ENCODE measurements around the gene AHCYL2.
"Not testable (repeated sequence)": the region's sequence is repeated elsewhere in the genome, so short reads cannot be mapped to it uniquely, and the experiment has no call there.

AHCYL2 gene

DNA sequence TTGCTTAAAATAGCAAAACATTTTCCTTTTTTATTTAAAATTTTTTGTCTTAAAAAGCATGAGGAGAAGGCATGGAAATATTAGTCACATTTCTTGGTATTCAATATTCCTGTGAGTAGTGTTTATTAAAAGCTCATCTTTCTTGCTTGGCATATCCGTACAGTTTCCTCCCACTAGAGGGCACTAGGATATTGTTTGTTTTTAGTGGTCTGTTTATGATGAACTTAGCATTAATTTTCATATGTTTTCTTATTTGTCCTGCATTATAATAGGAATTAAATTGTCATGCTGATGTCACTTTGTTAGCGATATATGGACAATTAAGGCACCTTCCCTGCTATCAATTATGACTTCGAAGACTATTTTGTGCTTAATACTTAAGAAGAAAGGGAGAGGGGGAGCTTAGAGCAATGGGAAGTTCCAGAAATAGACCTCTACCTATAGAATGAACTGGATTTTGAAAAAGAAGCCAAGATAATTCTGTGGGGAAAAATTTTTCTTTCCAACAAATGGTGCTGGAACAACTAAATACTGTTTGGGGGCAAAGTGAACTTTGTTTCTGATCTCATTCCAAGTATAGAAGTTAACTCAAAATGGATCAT is 118.4 kb downstream of the AHCYL2 start:
- Histone ChIP-seq H3K27me3 (ENCODE audit: low read depth) (no peaks in the 10 kb centered on the region), H3K9me3 (no peaks in the 10 kb centered on the region), H3K4me3 (no peak overlapping the region), H3K36me3 (replicated peaks) (no peaks in the 10 kb centered on the region), H3K4me1 (peaks cover 9% of the 10 kb centered on the region)
- peak; percentile 30 to 35 for DNase-seq (ENCODE audit: low spot score in 2 of 2)
- in situ Hi-C loops (cut with MboI; ENCODE audit: low sequenced_read_pairs), result no loop called here

DNA sequence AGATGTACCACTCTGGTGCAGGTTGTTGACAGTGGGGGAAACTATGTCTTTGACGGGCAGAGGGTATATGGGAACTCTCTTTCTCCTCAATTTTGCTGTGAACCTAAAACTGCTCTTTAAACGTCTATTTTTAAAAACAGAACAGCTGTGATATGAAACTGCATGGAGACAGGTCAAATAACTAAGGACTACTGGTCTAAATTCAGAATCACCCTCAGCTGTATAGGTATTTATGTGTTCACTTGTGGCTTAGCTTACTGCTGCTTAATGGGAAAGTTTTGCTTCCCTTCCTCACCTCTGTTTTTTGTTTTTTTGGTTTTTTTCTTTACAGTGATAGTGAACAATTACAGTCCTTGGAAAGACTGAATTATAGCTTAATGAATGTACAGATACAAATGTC is 122.5 kb downstream of the AHCYL2 start:
- Histone ChIP-seq H3K9me3 (no peaks in the 10 kb centered on the region), H3K4me3 (no peak overlapping the region), H3K36me3 (replicated peaks) (no peaks in the 10 kb centered on the region), H3K27me3 (ENCODE audit: low read depth) (no peaks in the 10 kb centered on the region), H3K4me1 (peaks cover 16% of the 10 kb centered on the region)
- no peak for DNase-seq (ENCODE audit: low spot score in 2 of 2)
- in situ Hi-C loops (cut with MboI; ENCODE audit: low sequenced_read_pairs), result no loop called here

DNA sequence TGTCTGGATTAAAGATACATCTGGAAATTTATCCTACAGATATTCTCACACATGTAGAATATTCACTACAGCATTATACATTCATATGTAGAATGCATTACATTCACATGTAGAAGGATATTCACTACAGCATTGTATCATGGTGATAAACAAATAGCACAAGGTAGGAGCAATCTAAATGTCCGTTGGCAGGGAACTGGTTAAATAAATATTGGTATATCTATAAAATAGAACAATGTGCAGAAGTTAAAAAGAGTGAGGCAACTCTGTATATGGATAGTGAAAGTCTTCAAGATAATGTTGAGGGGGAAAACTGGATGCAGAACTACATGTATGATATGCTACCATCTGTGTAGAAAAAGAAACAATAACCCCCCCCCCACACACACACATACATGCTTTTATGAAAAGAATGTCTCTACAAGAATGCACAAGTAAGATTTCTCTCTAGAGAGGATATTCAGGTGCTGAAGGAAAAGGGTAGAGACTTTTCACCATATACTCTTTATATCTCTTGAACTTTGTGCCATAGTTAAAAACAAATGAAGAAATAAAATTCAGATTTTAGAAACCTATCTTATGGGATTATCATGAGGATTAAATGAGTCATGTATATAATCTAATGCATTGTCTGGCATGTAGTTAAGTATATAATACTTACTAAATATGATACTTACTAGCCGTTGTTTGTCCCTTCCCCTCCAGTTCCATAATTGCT is 123.4 kb downstream of the AHCYL2 start:
- in situ Hi-C loops (cut with MboI; ENCODE audit: low sequenced_read_pairs), result no loop called here
- Histone ChIP-seq H3K4me1 (peaks cover 16% of the 10 kb centered on the region), H3K9me3 (no peaks in the 10 kb centered on the region), H3K36me3 (replicated peaks) (no peaks in the 10 kb centered on the region), H3K27me3 (ENCODE audit: low read depth) (no peaks in the 10 kb centered on the region), H3K4me3 (no peak overlapping the region)
- no peak for DNase-seq (ENCODE audit: low spot score in 2 of 2)

DNA sequence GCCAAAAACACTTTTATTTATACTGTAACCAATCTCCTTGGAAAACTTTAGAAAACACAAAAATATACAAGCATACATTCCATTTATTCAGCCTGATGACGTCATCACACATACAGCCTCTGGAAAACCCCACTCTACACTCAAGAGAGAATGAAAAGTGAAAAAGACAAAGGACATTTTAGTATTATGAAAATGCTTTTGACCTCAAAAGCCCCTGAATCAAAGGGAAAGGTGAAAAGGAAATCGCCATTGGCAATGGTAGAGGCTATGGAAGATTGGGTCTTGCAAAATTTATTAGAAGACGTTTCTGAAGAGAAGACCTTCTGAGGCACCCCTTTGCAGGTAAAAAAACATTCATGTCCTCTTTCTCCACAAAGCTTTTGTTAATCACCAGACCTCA is 126.5 kb downstream of the AHCYL2 start:
- no peaks in the 10 kb centered on the region for H3K27me3 ChIP-seq (ENCODE audit: low read depth)
- DNase-seq (ENCODE audit: low spot score in 2 of 2), result no peak
- in situ Hi-C loops (cut with MboI; ENCODE audit: low sequenced_read_pairs), result loop anchor here (25.0 kb wide), 1 partner anchor 661 kb away; no protein-coding TSS in a partner anchor
- peaks cover 16% of the 10 kb centered on the region for H3K4me1 ChIP-seq
- no peak overlapping the region for H3K4me3 ChIP-seq
- H3K36me3 ChIP-seq (replicated peaks), result no peaks in the 10 kb centered on the region
- H3K9me3 ChIP-seq, result no peaks in the 10 kb centered on the region

DNA sequence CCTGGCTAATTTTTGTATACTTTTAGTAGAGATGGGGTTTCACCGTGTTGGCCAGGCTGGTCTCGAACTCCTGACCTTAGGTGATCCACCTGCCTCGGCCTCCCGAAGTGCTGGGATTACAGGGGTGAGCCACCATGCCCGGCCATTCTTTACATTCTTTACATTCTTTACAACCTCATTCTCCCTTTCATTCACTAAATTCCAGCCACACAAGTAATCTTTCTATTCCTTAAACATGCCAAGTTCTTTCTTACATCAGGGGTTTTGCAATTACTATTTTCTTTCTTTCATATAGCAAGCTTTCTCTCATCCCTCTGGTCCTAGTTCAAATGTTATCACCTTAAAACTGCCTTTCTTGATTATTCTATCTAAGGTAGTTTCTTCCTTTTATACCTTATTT is 128.3 kb downstream of the AHCYL2 start:
- peaks cover 14% of the 10 kb centered on the region for H3K4me1 ChIP-seq
- H3K27me3 ChIP-seq (ENCODE audit: low read depth); H3K9me3 ChIP-seq; DNase-seq (ENCODE audit: low spot score in 2 of 2); H3K36me3 ChIP-seq (replicated peaks); H3K4me3 ChIP-seq: not testable (repeated sequence)
- in situ Hi-C loops (cut with MboI; ENCODE audit: low sequenced_read_pairs), result loop anchor here (25.0 kb wide), 1 partner anchor 659 kb away; no protein-coding TSS in a partner anchor

DNA sequence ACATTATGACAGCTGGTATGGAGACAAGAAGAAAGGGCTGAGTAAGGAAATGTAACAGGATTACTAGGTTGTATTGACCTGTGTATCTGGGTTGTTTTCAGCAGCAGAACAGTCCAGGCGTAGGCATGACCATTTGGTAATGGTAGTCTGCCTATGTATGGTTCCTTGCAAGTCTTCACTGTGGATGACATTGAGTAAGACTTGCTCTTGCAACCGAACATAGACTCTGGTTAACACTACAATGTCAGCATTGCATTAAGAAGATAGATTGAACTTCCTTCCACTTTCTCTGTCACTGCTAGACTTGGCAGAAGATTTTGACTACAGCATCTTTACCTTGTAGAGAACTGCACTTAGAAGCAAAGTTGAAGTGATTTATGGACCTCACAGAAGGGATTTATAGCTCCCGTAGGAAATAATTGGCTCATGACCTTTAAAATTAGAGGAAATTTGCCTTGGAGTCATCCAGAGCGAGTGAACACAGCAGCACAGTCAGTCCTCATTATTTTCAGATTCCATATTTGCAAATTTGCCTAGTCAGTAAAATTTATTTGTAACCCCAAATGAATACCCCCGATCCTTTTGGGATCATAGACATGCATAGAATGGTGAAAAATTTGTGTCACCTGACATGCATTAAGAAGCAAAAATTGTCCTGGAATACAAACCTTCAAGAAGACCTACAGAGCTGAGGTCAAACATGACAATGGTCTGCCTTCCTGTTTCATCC is 129.8 kb downstream of the AHCYL2 start:
- Histone ChIP-seq H3K9me3 (no peaks in the 10 kb centered on the region), H3K36me3 (replicated peaks) (no peaks in the 10 kb centered on the region), H3K4me3 (no peak overlapping the region), H3K4me1 (peaks cover 7% of the 10 kb centered on the region), H3K27me3 (ENCODE audit: low read depth) (no peaks in the 10 kb centered on the region)
- in situ Hi-C loops (cut with MboI; ENCODE audit: low sequenced_read_pairs), result loop anchor here (25.0 kb wide), 1 partner anchor 658 kb away; no protein-coding TSS in a partner anchor
- DNase-seq (ENCODE audit: low spot score in 2 of 2), result no peak

DNA sequence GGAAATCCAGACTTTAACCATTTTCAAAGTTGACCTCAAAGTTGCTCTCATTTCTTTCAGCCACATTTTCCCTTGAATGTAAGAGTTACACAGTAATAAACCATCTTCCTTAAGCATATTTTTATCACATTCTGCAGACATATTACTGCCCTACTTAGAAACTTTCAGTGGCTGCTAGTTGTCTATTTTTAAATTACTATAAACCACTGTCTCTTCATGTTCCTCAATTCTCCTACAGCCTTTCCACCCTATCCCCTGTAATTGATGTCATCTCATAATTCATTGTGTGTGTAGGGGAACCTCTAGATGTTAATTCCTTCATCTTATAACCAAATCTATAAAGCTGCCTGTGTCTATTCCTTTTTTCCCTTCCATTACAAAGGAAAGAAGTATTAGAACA is 131.3 kb downstream of the AHCYL2 start:
- peaks cover 5% of the 10 kb centered on the region for H3K4me1 ChIP-seq
- DNase-seq (ENCODE audit: low spot score in 2 of 2), result no peak
- H3K27me3 ChIP-seq (ENCODE audit: low read depth), result no peaks in the 10 kb centered on the region
- in situ Hi-C loops (cut with MboI; ENCODE audit: low sequenced_read_pairs), result loop anchor here (25.0 kb wide), 1 partner anchor 656 kb away; no protein-coding TSS in a partner anchor
- H3K9me3 ChIP-seq, result no peaks in the 10 kb centered on the region
- H3K36me3 ChIP-seq (replicated peaks), result no peaks in the 10 kb centered on the region
- no peak overlapping the region for H3K4me3 ChIP-seq

DNA sequence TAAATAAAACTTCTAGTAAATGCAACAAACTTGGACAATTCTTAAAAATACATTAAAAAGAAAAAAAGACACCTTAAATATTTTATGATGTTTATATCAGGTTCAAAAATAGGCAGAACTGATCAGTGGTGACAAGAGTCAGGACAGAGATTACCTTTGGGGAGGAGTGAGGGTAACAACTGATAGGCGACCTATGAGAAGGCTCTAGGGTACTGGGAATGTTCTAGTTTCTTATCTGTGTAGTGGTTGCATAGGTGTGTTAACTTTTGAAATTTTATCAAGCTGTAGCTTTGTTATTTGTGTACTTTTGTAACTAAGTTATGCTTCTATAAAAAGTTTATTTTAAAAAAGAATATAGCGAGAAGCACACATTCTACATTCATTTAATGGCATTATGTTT is 134.3 kb downstream of the AHCYL2 start:
- Histone ChIP-seq H3K9me3 (no peaks in the 10 kb centered on the region), H3K4me1 (no peaks in the 10 kb centered on the region), H3K36me3 (replicated peaks) (no peaks in the 10 kb centered on the region), H3K4me3 (no peak overlapping the region), H3K27me3 (ENCODE audit: low read depth) (no peaks in the 10 kb centered on the region)
- in situ Hi-C loops (cut with MboI; ENCODE audit: low sequenced_read_pairs), result loop anchor here (25.0 kb wide), 1 partner anchor 653 kb away; no protein-coding TSS in a partner anchor
- no peak for DNase-seq (ENCODE audit: low spot score in 2 of 2)

DNA sequence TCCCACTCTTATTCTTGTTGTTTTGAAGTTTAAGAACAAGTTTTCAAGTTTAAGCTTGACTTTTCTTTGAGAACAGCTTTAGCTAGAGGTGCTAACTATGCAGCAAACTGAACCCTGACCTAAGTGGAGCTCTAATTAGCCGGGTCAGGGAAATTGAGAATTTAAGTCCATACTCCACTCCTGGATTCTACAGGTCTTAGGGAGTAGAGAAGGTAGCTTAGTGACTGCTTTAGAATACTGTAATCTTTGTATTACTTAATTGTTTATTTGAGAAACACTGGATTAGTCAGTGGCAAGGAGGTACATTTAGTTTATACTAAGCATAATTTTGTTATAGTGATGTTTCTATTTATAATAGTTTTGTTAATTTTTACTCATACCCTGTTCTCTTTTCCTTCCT is 134.8 kb downstream of the AHCYL2 start:
- no peaks in the 10 kb centered on the region for H3K9me3 ChIP-seq
- no peaks in the 10 kb centered on the region for H3K36me3 ChIP-seq (replicated peaks)
- DNase-seq (ENCODE audit: low spot score in 2 of 2), result no peak
- no peaks in the 10 kb centered on the region for H3K27me3 ChIP-seq (ENCODE audit: low read depth)
- in situ Hi-C loops (cut with MboI; ENCODE audit: low sequenced_read_pairs), result loop anchor here (10.0 to 25.0 kb wide), 3 partner anchors 285 to 653 kb away; no protein-coding TSS in a partner anchor
- no peaks in the 10 kb centered on the region for H3K4me1 ChIP-seq
- no peak overlapping the region for H3K4me3 ChIP-seq

DNA sequence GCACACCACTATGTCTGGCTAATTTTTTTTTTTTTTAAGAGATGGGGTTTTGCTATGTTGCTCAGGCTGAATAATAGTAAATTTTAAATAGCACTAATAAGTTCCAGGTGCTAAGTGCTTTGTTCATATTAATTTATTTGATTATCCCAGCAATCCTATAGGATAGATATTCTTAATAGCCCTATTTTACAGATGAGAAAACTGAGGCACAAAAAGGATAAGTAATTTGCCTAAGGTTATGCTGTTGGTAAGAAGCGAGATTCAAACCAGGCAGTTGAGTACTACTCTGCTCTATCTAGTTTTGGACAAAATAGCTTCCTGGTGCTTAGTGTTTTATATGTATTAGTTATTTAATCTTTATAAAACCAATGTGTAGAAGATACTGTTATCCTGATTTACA is 136.9 kb downstream of the AHCYL2 start:
- no peaks in the 10 kb centered on the region for H3K27me3 ChIP-seq (ENCODE audit: low read depth)
- in situ Hi-C loops (cut with MboI; ENCODE audit: low sequenced_read_pairs), result loop anchor here (10.0 to 25.0 kb wide), 3 partner anchors 283 to 651 kb away; no protein-coding TSS in a partner anchor
- no peaks in the 10 kb centered on the region for H3K4me1 ChIP-seq
- no peak for DNase-seq (ENCODE audit: low spot score in 2 of 2)
- no peak overlapping the region for H3K4me3 ChIP-seq
- H3K36me3 ChIP-seq (replicated peaks), result no peaks in the 10 kb centered on the region
- no peaks in the 10 kb centered on the region for H3K9me3 ChIP-seq

DNA sequence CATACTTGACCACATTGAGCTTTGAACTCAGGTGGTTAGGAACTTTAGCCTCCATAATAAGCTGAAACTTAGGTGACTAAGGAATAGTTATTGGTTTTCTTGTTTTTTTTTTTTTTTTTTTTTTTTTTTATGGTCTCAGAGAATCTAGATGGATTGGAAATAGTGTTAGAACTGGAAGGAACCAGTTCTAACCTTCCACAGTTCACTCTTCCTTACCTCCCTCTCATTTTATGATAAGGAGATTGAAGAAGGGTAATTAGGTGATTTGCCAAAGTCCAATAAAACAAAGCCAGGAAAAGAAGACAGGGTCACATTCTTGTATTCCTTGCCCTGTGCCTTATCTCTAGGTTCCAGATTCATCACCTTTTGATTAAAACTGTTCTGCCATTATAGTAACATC is 137.7 kb downstream of the AHCYL2 start:
- in situ Hi-C loops (cut with MboI; ENCODE audit: low sequenced_read_pairs), result loop anchor here (10.0 to 25.0 kb wide), 3 partner anchors 282 to 650 kb away; no protein-coding TSS in a partner anchor
- Histone ChIP-seq H3K4me3 (no peak overlapping the region), H3K36me3 (replicated peaks) (no peaks in the 10 kb centered on the region), H3K27me3 (ENCODE audit: low read depth) (no peaks in the 10 kb centered on the region), H3K9me3 (no peaks in the 10 kb centered on the region), H3K4me1 (no peaks in the 10 kb centered on the region)
- DNase-seq (ENCODE audit: low spot score in 2 of 2), result no peak

DNA sequence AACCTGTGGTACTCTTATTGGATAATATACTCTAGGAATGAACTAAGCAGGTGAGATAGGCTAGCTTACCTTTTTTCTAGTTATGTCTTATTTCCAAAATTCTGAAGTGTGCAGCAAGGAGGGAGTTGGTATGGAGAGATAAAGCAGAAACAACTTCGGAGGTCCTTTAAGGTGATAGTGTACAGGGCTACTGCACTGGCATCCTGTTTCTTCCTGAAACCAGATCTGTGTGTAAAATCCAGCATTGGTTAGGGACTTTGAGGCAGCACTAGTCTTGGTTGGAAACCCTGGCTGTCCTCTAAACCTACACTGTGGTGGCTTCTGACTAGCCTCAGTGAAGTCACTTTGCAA is 142.5 kb downstream of the AHCYL2 start:
- no peaks in the 10 kb centered on the region for H3K9me3 ChIP-seq
- in situ Hi-C loops (cut with MboI; ENCODE audit: low sequenced_read_pairs), result loop anchor here (10.0 to 25.0 kb wide), 3 partner anchors 277 to 645 kb away; no protein-coding TSS in a partner anchor
- no peak overlapping the region for H3K4me3 ChIP-seq
- peaks cover 10% of the 10 kb centered on the region for H3K4me1 ChIP-seq
- no peaks in the 10 kb centered on the region for H3K36me3 ChIP-seq (replicated peaks)
- no peaks in the 10 kb centered on the region for H3K27me3 ChIP-seq (ENCODE audit: low read depth)
- no peak for DNase-seq (ENCODE audit: low spot score in 2 of 2)

DNA sequence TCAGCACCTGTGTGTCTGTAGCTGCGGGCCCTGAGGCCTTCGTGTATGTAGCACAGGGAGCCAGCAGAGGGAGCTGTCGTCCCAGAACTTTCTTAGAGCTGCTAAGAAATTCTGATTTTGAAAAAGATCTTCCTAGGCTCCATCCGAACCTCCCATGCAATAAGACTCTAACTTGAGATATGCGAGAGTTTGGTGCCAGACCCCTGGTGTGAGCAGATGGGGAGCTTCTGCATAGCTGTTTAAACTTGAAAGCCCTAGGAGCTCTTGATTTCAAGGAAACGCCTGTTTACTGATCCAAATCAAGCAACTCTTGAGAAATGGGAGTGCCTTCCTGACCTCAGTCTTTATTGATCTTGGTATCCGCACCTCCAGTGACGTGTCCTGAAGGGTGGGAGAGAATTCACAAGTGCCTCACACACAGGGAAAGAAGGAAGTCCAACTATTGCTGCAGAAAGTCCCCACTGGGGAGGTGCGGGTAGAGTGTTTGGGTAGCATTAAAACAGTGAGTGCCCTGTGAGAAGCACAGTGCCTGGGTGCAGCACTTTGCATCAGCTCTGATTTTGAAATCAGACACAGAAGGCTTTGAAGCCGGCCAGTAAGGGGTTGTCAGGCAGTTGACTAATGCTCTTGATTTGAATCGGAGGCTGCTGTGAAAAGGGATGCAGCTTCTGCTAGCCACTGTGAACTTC is 143.0 kb downstream of the AHCYL2 start:
- H3K27me3 ChIP-seq (ENCODE audit: low read depth), result no peaks in the 10 kb centered on the region
- in situ Hi-C loops (cut with MboI; ENCODE audit: low sequenced_read_pairs), result loop anchor here (10.0 to 25.0 kb wide), 3 partner anchors 277 to 644 kb away; no protein-coding TSS in a partner anchor
- no peak overlapping the region for H3K4me3 ChIP-seq
- no peaks in the 10 kb centered on the region for H3K9me3 ChIP-seq
- peaks cover 10% of the 10 kb centered on the region for H3K4me1 ChIP-seq
- peak; percentile 60 to 84 for DNase-seq (ENCODE audit: low spot score in 2 of 2)
- no peaks in the 10 kb centered on the region for H3K36me3 ChIP-seq (replicated peaks)

All from HAP-1 (cell line).